ENCODE measurements around the gene SNAP29.
"Not testable (repeated sequence)": the region's sequence is repeated elsewhere in the genome, so short reads cannot be mapped to it uniquely, and the experiment has no call there.

SNAP29 gene

DNA sequence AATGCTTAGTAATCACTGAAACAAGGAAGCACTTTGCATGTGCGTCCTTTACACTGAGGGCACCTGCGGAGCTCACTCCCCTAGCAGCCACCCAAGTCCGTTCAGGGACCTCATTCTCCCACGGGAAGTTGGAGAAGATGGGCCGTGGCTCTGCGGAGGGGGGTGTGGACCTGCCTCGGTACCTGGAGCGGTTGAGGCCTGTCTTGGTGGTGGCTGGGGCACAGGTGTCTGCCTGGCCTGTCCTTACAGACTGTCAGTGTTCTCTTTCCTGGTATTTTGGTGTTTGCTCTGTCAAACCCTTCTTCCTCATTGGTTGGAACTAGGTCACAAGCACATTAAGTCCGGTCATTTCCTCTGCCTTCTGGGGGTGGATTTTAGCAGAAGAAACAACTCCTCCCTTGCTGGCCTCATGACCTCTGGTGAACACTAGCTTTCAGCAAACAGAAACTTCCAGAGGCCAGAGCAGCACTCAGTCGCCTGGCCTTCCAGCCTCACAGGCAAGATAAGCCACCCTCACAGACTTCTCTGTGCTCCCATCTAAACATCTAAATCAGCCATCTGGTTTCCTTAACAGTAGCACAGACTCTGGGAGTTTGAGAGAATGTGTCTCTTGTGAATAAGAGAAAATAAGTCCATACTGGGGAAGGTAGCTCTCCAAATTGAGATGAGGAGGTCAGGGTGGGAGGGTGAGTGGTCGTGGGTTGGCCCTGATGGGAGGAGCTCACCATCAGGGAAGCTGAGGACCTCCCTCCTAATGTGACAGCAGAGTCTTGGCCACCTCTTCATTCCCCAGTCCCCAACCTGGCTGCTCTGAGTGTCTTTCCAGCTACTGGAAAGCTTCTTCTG lies 8.6 kb downstream of the SNAP29 start:
- DNase-seq: no peak

DNA sequence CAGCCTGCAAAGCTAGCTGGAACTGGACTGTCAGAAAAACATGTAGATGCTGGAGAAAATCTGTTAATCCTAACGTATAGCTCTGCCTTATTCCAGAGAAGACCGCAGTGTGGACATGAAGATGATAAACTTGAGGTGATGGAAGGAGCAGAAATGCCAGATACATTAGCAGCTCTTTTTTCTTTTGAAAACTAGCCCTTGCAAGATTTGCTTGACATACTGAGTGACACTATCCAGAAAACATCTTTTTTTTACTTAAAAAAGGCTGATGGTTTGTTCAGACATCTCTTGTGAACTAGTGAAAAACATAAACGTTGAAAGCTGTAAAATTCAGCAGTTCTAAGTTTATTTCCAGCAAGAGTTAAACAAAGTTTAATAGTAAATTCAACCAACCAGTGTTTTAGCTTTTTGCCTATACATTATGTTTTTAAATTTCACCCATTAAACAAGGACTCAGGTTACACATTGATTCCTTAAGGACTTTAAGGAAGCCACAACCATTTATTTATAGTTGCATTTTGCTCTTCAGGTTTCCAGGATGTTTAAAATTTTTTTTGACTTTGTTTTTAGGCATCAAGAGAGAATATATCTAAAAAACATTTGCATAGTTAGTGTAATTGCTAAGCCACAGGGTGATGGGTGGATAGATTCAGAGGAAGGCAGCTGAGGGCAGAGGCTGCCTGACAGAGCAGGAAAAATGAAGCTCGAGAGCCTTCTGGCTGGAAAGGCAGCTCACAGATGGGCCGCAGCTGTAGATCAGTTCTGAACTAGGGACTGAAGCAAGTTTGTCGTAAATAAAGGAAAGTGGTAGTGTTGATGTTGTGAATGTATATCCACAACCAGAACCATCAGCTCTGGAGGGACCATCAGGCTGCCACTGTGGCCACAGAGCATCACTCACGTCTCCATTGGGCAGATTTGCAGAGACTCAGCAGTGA lies 9.5 kb downstream of the SNAP29 start:
- DNase-seq: no peak

DNA sequence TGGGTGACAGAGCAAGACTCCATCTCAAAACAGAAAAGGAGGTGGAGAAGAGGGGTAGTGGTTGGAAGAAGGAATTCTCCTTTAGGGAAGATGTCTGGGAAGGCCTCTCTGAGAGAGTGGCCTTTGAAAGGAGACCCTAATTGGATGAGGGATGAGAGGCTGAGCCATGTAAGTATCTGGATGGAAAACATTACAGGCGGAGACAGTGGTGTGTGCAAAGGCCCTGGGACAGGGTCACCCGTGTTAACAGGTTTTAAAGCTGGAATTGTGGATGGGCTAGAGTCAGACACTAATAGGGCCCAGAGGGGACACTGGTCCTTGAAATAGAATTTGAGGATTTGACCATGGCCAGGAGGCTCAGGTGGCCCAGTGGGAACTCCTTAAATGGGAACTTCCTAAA lies 10.4 kb downstream of the SNAP29 start:
- DNase-seq: no peak

DNA sequence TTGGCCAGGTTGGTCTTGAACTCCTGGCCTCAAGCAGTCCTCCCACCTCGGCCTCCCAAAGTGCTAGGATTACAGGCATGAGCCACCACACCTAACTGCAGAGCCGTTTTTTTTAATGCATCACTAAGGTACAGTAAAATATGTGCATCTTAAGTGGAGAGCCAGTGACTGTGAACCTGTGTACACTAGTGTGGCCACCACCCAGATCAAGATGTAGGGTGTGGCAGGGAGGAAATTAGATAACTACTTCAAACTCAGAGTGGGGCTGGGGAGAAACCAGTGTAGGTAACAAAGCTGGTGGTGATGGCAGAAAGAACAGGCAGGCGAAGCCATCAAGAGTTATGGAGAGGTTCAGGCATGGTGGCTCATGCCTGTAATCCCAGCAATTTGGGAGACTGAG lies 14.4 kb downstream of the SNAP29 start:
- no peak for DNase-seq

DNA sequence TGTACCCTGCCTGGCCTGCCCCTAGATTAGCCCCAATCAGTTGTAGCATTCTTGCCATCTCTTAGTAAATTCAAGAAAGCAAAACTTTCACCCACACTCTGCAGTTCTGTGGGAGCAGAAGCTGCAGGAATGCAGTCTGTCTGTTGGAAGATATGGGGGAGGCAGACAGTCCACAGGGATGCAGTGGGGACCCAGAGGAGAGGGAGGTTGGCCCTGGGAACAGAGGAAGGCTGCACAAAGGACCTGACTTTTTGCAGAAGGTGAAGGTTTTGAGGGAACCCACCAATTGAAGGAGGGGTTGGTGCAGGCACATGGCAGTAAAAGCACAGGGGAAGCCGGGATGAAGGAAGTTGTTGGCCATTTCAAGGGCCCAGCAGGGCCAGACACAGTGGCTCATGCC lies 16.5 kb downstream of the SNAP29 start:
- DNase-seq: no peak

DNA sequence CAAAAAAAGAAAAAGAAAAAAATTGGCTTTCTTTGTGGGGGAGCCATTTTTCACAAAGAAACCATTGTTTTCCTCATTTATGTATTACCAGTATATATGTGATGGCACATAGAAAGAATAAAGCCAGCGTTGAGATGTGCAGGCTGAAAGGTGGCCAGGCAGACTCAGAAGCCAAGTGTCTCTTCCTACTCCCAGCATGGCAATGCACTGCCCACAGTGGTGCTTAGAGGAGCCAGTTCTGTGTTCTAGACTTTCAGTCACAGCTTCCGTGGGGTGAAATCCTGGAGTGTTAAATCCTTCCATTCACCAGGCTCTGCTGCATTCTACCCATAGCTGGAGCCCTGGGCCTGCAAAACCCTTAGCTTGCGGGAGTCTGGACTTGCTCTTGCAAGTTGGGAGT lies 18.9 kb downstream of the SNAP29 start:
- DNase-seq: no peak

DNA sequence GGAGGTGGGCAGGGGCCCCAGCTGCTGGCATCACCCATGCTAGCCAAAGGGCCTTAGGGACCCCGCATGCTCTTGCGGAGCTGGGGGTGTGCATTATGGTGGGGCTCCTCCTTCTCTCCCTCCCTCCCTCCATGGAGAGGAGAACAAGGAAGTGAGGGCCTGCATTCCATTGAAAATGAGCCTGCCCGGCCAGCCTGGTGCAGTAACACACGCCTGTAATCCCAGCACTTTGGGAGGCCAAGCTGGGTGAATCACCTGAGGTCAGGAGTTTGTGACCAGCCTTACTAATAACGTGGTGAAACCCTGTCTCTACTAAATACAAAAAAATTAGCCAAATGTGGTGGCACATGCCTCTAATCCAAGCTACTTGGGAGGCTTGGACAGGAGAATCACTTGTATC lies 22.4 kb downstream of the SNAP29 start:
- DNase-seq: no peak

DNA sequence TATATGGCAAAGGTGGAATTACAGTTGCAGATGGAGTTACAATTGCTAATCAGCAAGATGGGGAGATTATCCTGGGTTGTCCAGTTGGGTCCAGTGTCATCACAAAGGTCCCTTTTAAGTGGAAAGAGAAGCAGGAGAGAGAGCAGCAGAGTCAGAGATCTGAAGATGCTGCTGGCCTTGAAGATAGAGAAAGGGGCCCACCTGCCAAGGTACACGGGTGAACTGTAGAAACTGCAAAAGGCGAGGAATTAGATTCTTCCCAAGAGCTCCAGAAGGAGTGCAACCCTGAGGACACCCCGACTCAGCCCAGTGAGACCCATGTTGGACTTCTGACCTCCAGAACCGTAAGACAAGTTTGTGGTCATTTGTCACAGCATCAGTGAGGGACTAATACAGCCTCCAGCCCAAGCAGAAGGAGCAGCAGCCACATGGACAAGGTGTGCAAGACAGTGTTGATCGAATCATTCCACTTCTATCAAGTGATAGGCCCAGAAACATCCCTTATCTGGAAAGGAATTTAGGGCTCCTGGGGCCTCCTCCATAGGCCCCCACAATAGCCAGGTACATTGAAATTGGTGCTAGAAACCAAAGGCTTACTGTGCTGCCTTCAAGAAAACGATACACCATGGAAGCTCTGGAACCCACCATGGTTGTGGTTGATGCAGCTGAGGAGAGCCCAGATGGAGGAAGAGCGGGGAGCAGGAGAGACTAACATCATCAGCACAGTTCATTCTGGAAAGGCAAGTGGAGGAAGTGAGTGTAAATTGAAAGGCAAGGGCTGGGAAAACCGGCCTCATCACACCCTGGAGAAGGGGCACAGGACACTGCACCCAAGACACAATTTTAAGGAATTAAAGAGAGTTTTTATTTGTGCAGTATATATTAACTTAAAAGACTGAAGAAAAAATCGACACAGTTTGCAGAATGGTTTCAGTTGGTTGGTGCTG lies 23.3 kb downstream of the SNAP29 start:
- no peak for DNase-seq

DNA sequence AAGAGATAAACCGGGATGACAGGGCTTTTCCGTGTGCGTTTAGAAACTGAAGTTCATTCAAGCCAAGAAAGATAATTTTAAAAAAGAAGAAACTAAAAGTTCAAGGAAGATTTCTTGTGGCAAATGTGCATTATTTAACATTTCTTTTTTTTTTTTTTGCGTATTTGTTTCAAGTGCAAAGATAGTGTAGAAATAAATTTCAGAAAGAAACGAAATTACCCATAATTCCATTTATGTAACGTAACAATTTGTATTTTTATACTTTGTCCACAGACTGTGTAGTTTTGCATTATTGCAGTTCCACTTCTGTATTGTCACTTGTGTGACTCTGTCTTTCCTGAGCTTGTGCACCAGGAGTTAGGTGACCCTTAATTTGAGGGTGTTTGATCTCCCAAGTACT lies 24.0 kb downstream of the SNAP29 start:
- no peak for DNase-seq

DNA sequence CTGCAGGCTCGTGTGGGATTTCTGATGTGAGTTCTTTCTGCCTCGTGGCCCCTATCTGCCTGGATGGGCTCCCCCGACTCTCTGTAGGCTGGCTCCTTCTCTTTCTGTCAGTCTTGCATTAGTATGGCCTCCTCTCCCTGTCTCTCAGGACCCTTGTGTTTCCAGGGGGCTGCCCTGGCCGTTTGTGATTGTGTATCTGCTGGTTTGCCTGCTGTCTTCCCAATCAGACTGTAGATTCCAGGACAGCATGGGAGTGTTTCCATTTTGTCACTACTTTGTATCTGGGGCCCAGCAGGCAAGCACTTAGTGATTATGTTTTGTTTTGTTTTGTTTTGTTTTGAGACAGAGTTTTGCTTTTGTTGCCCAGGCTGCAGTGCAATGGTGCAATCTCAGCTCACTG lies 25.6 kb downstream of the SNAP29 start:
- no peak for DNase-seq

DNA sequence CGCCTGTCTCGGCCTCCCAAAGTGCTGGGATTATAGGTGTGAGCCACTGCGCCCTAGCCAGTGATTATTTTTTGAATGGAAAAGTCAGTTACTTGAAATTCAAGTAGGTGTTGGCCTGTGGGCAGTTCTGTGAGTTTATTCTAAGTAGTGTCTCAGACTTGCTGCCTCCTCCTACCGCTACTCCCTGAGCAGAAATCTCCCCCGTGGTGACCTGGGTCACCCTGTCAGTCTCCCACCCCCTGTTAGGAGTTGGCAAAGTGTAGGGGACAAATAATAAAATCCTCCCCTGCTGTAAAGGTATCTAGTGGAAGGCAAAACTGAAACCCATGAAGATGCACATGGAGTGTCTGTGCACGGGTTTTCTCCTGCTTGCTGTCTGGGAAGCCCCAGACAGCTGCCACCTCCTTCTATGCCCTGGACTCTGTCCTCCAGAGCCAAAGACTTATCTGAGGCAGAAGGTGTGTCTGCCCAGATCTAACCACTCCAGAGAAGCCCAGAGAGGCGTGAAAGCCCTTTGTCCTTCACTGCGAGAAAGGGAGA lies 26.3 kb downstream of the SNAP29 start:
- DNase-seq: no peak

DNA sequence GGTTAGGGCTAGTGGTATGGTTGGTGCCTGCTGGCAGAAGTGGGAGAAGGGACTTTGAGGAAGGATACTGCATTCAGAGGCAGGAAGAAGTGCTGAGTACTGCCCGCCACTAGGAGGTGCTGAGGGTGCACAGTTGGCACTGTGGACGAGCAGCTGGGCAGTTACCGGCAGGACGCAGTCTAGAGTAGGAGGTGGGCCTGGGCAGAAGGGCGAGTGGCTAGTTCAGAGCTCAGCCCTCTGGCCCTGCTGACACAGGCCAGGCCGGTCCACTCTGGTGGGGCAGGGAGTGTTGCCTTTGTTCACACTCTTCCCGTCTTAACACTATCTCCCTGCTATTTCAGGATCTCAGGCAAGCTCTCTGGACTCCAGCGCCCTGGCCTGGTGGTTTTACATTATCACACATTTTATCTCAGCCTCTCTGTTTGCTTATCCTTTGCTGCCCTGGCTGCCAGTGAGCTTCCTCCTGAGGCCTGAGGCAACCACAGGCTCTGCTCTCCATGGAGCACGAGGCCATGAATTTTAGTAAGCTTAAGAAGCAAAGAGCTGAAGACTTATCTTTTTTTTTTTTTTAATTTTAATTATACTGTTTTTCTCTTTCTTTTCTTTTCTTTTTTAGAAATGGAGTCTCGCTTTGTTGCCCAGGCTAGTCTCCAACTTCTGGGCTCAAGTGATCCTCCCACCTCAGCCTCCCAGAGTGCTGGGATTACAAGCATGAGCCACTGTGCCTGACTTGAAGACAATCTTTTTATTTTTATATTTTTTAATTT lies 26.9 kb downstream of the SNAP29 start:
- DNase-seq: peak; percentile 31 to 79

DNA sequence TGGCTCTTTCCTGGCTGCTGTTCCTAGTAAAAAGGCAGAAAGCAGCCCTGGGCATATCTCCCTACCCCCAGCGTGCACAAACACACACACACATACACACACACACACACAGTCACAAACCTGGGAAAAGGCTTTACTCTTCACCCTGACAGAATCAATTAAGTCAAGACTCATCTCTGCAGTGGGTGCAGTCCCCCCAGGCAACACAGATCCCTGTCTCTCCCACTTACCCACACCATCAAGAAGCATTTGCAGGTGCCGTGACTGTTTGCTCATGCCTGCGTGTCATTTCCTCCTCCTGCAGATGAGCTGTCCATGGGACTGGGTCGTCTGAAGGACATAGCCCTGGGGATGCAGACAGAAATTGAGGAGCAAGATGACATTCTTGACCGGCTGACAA lies 28.6 kb downstream of the SNAP29 start:
- no peak for DNase-seq

DNA sequence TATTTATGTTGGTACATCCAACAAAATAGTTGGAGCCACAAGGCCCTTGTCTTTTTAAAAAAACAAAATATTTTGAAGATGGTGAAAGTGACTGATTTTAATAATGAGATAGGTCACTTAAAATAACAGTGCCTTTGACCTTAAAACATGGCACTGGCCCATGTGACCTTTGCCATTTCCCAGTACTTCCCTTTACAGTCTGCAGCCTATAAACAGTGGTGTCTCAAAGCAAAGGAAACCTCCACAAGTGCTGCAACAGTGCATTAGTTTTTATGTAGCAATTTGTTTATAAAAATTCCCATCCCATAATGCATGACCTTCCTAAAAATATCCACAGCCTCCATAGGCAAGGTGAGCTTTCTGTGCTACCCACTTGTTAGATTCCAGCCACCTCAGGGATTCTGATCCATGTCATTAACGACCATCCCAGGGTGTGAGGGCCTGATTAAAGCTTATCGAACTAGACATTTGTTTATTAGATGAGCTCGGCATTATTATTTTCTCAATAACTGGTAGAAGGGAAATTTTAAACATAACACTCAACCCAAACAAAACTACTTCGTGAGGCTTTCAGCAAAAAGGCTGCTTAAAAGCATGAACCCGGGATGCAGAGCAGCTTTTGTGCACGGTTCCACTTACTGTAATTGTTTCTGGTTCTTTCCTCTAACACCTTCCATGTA lies 30.4 kb downstream of the SNAP29 start:
- no peak for DNase-seq

DNA sequence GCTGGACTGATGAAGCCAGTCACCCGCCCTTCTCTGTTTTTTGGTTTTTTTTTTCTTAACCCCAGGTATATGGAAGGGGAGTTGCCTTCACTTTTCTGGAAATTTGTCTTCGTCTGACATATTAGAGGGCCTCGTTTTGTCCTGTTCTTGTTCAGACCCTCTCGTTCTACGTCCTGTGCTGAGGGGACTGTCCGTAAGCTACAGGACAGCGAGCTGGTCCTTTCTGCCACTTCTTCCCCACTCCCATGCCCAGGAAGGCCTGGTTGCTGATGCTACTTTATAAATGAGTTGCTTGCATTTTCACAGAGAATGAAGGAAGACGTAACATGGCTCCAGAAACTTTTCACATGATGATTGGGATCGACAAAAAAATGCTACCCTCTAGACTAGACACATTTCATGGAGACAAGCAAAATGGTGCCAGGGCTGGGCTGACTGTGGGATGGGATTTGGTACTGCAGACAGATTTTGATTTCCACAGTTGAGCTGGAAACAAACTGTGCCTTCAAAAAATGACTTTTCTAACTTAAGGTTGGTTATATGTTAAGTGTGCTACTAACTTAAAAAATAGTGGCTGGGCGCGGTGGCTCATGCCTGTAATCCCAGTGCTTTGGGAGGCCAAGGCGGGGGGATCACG lies 31.2 kb downstream of the SNAP29 start:
- DNase-seq: no peak

DNA sequence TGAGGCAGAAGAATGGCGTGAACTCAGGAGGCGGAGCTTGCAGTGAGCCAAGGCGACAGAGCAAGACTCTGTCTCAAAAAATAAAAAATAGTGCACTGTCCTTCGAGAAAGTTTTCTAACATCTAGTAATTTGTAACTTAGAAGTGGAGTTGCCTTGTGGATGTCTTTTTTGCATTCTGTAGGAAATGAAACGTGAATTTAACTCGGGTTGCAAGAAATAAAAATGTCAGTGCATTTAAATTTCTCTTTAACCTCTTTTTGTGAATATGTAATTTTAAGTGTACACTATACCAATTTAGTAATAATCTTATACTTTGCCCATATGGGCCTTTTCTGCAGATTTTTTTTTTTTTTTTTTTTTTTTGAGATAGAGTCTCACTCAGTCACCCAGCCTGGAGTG lies 32.2 kb downstream of the SNAP29 start:
- DNase-seq: no peak

DNA sequence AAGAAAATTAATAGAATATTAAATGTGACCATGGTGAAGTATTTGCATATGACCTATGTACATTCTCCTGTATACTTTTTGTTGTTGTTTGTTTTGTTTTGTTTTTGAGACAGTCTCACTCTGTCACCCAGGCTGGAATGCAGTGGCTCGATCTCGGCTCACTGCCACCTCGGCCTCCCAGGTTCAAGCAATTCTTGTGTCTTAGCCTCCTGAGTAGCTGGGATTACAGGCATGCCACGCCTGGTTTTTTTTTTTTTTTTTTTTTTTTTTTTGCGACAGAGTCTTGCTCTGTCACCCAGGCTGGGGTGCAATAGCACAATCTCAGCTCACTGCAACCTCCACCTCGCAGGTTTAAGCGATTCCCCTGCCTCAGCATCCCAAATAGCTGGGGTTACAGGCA lies 38.9 kb downstream of the SNAP29 start:
- not testable (repeated sequence) for DNase-seq

DNA sequence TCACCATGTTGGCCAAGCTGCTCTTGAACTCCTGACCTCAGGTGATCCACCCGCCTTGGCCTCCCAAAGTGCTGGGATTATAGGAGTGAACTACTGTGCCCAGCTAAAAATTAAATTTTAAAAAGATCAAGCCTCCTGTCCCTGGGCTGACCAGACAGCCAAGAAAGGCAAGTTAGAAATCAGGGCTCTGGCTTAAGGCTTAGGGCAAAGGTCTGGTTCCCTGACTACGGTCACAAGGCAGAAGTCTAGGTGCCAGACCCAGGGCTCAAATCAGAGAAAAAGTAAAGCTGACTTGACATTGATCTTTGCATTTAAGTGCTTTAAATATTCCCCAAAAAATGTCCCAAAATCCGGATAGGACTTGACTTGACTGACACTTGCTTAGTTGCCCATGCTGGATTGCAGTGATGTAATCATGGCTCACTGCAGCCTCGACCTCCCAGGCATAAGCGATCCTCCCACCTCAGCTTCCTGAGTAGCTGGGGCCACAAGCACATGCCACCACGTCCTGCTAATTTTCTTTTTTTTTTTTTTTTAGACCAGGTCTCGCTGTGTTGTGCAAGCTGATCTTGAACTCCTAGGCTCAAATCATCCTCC lies 41.1 kb downstream of the SNAP29 start:
- no peak for DNase-seq

DNA sequence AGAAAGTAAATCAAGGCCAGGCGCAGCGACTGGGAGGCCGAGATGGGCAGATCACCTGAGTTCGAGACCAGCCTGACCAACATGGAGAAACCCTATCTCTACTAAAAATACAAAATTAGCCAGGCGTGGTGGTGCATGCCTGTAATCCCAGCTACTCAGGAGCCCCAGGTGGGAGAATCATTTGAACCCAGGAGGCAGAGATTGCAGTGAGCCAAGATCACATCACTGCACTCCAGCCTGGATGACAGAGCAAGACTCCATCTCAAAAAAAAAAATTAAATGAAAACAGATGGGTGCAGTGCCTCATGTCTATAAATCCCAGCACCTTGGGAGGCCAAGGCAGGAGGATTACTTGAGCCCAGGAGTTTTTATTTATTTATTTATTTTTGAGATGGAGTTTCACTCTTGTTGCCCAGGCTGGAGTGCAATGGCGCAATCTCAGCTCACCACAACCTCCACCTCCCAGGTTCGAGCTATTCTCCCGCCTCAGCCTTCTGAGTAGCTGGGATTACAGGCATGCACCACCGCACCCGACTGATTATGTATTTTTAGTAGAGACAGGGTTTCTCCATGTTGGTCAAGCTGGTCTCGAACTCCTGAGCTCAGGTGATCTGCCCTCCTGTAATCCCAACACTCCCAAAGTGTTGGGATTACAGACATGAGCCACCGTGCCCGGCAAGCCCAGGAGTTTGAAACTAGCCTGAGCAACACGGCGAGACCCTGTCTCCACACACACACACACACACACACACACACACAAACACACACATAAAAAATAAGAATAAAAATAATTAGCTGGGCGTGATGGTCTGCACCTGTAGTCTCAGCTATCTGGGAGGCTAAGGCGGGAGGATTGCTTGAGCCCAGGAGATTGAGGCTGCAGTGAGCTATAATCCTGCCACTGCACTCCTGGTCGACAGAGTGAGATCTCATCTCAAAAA lies 42.6 kb downstream of the SNAP29 start:
- not testable (repeated sequence) for DNase-seq
